Right atrium auricular region (tissue), 2 donors: Measurements from ENCODE around the gene MOXD1. TPM values are rescaled to one million over a fixed set of nuclear protein-coding genes. Genes with fewer than 3 reads are reported as not detected.
"Not testable (repeated sequence)": the region's sequence is repeated elsewhere in the genome, so short reads cannot be mapped to it uniquely, and the experiment has no call there.

Experiments
- DNase-seq: peaks from one replicate; pipeline ENCODE4 v3.0.0-alpha.2; 2019; ENCODE audit warnings: low spot score
- H3K27ac ChIP-seq, 2 donors: fragments of 200-600 bp; sonication (generic); 1 replicate in 1 of 2; 2 replicates in 1 of 2; pipeline ENCODE4 v1.5.1; 2016 to 2019
- H3K27me3 ChIP-seq, 2 donors: fragments of 200-600 bp; sonication (generic); one replicate each; pipeline versions ENCODE4 v1.5.1 to v1.6.0; 2017 to 2019
- H3K36me3 ChIP-seq: fragments of 200-600 bp; sonication (generic); one replicate; pipeline ENCODE4 v1.5.1; 2016
- H3K4me1 ChIP-seq, 2 donors: fragments of 200-600 bp; sonication (generic); one replicate each; pipeline versions ENCODE4 v1.5.1 to v1.6.0; 2017 to 2019
- H3K4me3 ChIP-seq, 2 donors: fragments of 200-600 bp; sonication (generic); 1 replicate in 1 of 2; 2 replicates in 1 of 2; pipeline ENCODE4 v1.5.1; 2017 to 2019; ENCODE audit warnings: mild to moderate bottlenecking in 1 of 2, moderate library complexity in 1 of 2
- H3K9me3 ChIP-seq, 2 donors: fragments of 200-600 bp; sonication (generic); one replicate each; pipeline ENCODE4 v1.5.1; 2019
- CTCF ChIP-seq, 2 donors: fragments of 200-600 bp; sonication (generic); IDR thresholded peaks; one replicate each; pipeline ENCODE4 v1.5.1; 2019; ENCODE audit warnings: antibody characterized with exemption in 2 of 2
- total RNA-seq, 2 donors: library from RNA; depleted of rRNA; stranded (reverse); fragments of >200 nt; gene quantifications; one replicate each; pipeline ENCODE4 v1.1.0, GENCODE V29; 2016

The MOXD1 gene
- total RNA-seq, 2 donors from 2014 or later: 2.5 to 9.3 TPM

- DNase-seq: no peak
- Histone ChIP-seq H3K4me3 (no peak overlapping the region), H3K9me3 (no peaks in the 10 kb centered on the region), H3K27me3 (no peaks in the 10 kb centered on the region), H3K36me3 (no peaks in the 10 kb centered on the region), H3K4me1 (peaks cover 0 to 10% of the 10 kb centered on the region in 2 donors), H3K27ac (no peak overlapping the region)
- no peak for TF ChIP-seq CTCF (IDR thresholded peaks at IDR 0.05)
Measured at GRCh38 chr6:132361101-132361500, 40.2 kb downstream of the MOXD1 start.

- Histone ChIP-seq H3K4me3 (no peak overlapping the region), H3K4me1 (peaks cover 0 to 4% of the 10 kb centered on the region in 2 donors), H3K36me3 (no peaks in the 10 kb centered on the region), H3K27me3 (no peaks in the 10 kb centered on the region), H3K9me3 (no peaks in the 10 kb centered on the region), H3K27ac (no peak overlapping the region)
- no peak for TF ChIP-seq CTCF (IDR thresholded peaks at IDR 0.05)
- no peak for DNase-seq
Measured at GRCh38 chr6:132359886-132360285, 41.4 kb downstream of the MOXD1 start.

- Histone ChIP-seq H3K36me3 (no peaks in the 10 kb centered on the region), H3K4me3 (no peak overlapping the region), H3K27me3 (no peaks in the 10 kb centered on the region), H3K4me1 (no peaks in the 10 kb centered on the region), H3K27ac (no peak overlapping the region), H3K9me3 (no peaks in the 10 kb centered on the region)
- DNase-seq: no peak
- TF ChIP-seq CTCF (IDR thresholded peaks at IDR 0.05): no peak
Measured at GRCh38 chr6:132357120-132357519, 44.2 kb downstream of the MOXD1 start.

GRCh38 chr6:132354517-132355167, 46.6 kb downstream of the MOXD1 start:
- no peak for DNase-seq
- no peak overlapping the region for H3K27ac ChIP-seq

GRCh38 chr6:132351986-132352385, 49.3 kb downstream of the MOXD1 start:
- H3K4me1 ChIP-seq, H3K36me3 ChIP-seq, H3K9me3 ChIP-seq, H3K4me3 ChIP-seq, H3K27me3 ChIP-seq, DNase-seq, H3K27ac ChIP-seq: not testable (repeated sequence)

More at GRCh38 chr6:132354517-132355167, 46.6 kb downstream of the MOXD1 start:
- Histone ChIP-seq H3K36me3 (no peaks in the 10 kb centered on the region), H3K4me1 (no peaks in the 10 kb centered on the region), H3K9me3 (no peaks in the 10 kb centered on the region), H3K4me3 (no peak overlapping the region), H3K27me3 (no peaks in the 10 kb centered on the region)
- no peak for TF ChIP-seq CTCF (IDR thresholded peaks at IDR 0.05)

GRCh38 chr6:132348231-132348630, 53.0 kb downstream of the MOXD1 start:
- H3K9me3 ChIP-seq: peaks cover 0 to 12% of the 10 kb centered on the region in 2 donors
- no peak for TF ChIP-seq CTCF (IDR thresholded peaks at IDR 0.05)
- no peak overlapping the region for H3K27ac ChIP-seq
- no peak overlapping the region for H3K4me3 ChIP-seq
- DNase-seq: no peak
- no peaks in the 10 kb centered on the region for H3K36me3 ChIP-seq
- H3K4me1 ChIP-seq: no peaks in the 10 kb centered on the region
- H3K27me3 ChIP-seq: no peaks in the 10 kb centered on the region
